ENCODE results near the gene MBD3L2B.

The MBD3L2B gene

GRCh38 chr19:7007859-7008258 lies 13.4 kb downstream of the MBD3L2B start:
- TF ChIP-seq FOXP2 (optimal IDR thresholded peaks at IDR 0.05; ENCODE audit: borderline replicate concordance, extremely low read depth, extremely low read length, insufficient read depth) (no peak), POLR2AphosphoS5 (IDR thresholded peaks at IDR 0.05; ENCODE audit: low read depth, low read length) (no peak), TAF1 (IDR thresholded peaks at IDR 0.05; ENCODE audit: borderline replicate concordance, insufficient read depth, low read length) (no peak), REST (IDR thresholded peaks at IDR 0.05; ENCODE audit: insufficient read depth in 1 of 2, low read depth in 2 of 2, low read length in 2 of 2) (no peak), SIN3A (IDR thresholded peaks at IDR 0.05; ENCODE audit: borderline replicate concordance, insufficient read depth, low read length) (no peak)

DNA sequence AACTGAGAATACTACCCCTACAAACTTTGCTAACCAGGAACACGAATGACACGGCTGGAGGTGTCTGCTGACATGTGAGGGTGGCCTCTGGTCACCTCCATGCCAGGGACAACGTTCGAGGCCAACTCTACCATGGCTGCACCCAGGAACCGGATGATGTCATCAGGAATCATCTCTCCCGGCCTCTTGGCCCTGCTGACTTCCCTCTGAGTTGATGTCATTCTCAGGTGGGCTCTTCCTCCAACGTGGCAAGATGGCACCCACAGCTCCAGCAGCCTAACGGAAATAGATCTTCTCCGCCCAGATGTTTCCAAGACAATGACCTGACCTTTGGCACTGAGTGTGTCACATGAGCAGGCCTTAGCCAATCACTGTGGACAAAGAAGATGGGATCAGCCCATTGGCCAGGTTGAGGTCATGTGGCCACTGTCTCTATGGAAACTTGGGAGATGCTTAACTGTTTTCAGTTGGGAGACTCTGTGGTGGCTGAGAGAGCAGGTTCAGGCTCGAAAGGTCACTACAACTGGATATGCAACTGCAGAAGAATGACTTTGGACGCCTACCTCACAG lies 15.0 kb downstream of the MBD3L2B start:
- no peak for TF ChIP-seq TAF1 (IDR thresholded peaks at IDR 0.05; ENCODE audit: borderline replicate concordance, insufficient read depth, low read length)

DNA sequence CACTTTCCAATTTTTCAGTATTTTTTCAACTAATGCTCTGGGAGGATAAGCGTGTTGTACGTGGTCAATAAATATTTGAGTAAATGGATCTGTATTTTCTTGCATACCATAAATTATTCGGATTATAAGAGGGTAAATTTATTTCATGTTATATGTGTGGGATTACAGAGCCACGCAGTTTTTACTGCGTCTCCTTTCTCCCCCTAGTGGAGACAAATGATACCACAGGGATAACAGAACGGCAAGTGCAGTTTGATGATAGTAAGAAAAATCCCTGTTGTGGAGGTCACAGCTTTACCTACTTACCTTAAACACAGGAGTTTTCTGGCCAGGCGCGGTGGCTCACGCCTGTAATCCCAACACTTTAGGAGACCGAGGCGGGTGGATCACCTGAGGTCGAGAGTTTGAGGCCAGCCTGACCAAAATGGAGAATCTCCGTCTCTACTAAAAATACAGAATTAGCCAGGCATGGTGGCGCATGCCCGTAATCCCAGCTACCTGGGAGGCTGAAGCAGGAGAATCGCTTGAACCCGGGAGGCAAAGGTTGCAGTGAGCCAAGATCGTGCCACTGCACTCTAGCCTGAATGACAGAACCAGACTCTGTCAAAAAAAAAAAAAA lies 16.8 kb downstream of the MBD3L2B start:
- TF ChIP-seq TAF1 (IDR thresholded peaks at IDR 0.05; ENCODE audit: borderline replicate concordance, insufficient read depth, low read length), result no peak
- TF ChIP-seq FOXP2 (optimal IDR thresholded peaks at IDR 0.05; ENCODE audit: borderline replicate concordance, extremely low read depth, extremely low read length, insufficient read depth), result no peak
- TF ChIP-seq POLR2AphosphoS5 (IDR thresholded peaks at IDR 0.05; ENCODE audit: low read depth, low read length), result no peak
- TF ChIP-seq REST (IDR thresholded peaks at IDR 0.05; ENCODE audit: insufficient read depth in 1 of 2, low read depth in 2 of 2, low read length in 2 of 2), result no peak
- no peak for TF ChIP-seq SIN3A (IDR thresholded peaks at IDR 0.05; ENCODE audit: borderline replicate concordance, insufficient read depth, low read length)

DNA sequence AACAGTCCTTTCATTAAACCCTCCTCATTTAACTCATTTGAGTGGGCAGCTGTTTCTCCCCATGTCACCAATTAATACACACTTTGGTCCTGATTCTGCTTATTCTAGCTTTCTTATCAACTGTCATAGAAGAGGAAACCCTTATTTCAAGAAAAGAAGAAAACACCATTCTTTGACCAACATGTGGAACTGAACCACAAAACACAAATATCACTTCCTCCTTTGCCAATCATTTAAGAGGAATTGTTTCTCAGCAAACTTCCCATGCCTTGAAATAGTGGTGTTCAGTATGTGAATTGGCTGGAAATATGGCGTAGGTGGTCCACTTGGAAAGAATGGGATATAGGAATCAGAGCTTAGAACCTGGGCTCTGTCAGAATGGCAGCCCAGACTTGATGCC lies 20.4 kb downstream of the MBD3L2B start:
- no peak for TF ChIP-seq TAF1 (IDR thresholded peaks at IDR 0.05; ENCODE audit: borderline replicate concordance, insufficient read depth, low read length)
- TF ChIP-seq FOXP2 (optimal IDR thresholded peaks at IDR 0.05; ENCODE audit: borderline replicate concordance, extremely low read depth, extremely low read length, insufficient read depth), result no peak
- no peak for TF ChIP-seq REST (IDR thresholded peaks at IDR 0.05; ENCODE audit: insufficient read depth in 1 of 2, low read depth in 2 of 2, low read length in 2 of 2)
- no peak for TF ChIP-seq POLR2AphosphoS5 (IDR thresholded peaks at IDR 0.05; ENCODE audit: low read depth, low read length)
- TF ChIP-seq SIN3A (IDR thresholded peaks at IDR 0.05; ENCODE audit: borderline replicate concordance, insufficient read depth, low read length), result no peak

- TF ChIP-seq FOXP2 (optimal IDR thresholded peaks at IDR 0.05; ENCODE audit: borderline replicate concordance, extremely low read depth, extremely low read length, insufficient read depth) (no peak), TAF1 (IDR thresholded peaks at IDR 0.05; ENCODE audit: borderline replicate concordance, insufficient read depth, low read length) (no peak), SIN3A (IDR thresholded peaks at IDR 0.05; ENCODE audit: borderline replicate concordance, insufficient read depth, low read length) (no peak), REST (IDR thresholded peaks at IDR 0.05; ENCODE audit: insufficient read depth in 1 of 2, low read depth in 2 of 2, low read length in 2 of 2) (no peak), POLR2AphosphoS5 (IDR thresholded peaks at IDR 0.05; ENCODE audit: low read depth, low read length) (no peak)
Observed at GRCh38 chr19:7000333-7000732, 20.9 kb downstream of the MBD3L2B start.
